A673 (cell line): ENCODE results near the gene MICAL2.

Experiments
- CTCF ChIP-seq: fragments of 300-800, 200-600 bp; sonication (generic); conservative IDR thresholded peaks from 2 replicates; pipeline ENCODE4 v1.5.1; 2017; ENCODE audit warnings: low read depth, mild to moderate bottlenecking, antibody characterized with exemption, low read length, moderate library complexity, mixed read lengths
- EZH2 ChIP-seq: fragments of 200-600 bp; sonication (generic); IDR thresholded peaks from 2 replicates; pipeline ENCODE4 v1.6.1; 2017; ENCODE audit warnings: borderline replicate concordance, low read depth, mild to moderate bottlenecking, mixed read lengths, antibody characterized with exemption, low read length; ENCODE audit not compliant: poor library complexity, severe bottlenecking

- TF ChIP-seq CTCF (no peak), EZH2 (no peak)
Observed at GRCh38 chr11:12144330-12145174, 34.2 kb downstream of the MICAL2 start.
